Stimulated activated effector memory CD8-positive, alpha-beta T cell treated with anti-CD3 and anti-CD28 coated beads, Interleukin-12 subunit alpha, Interleukin-12 subunit beta, amount 100 ng/mL, for 72 hours (primary cell): ENCODE data around the gene FGF11.

ENCODE experiments used
- ATAC-seq: fragments of 150-1000 bp; cut with Tn5 transposase; 2 replicates; pipeline ENCODE4 v1.10.0; 2021
- DNase-seq, 2 donors: peaks; one replicate each; pipeline ENCODE4 v3.0.0; 2021 to 2022; ENCODE audit warnings: low spot score in 2 of 2
- H3K27ac Mint-ChIP-seq: one replicate; pipeline ENCODE4 v1.8.0; 2022; ENCODE audit warnings: mild to moderate bottlenecking, mixed read lengths
- H3K36me3 Mint-ChIP-seq: one replicate; pipeline ENCODE4 v1.8.0; 2022; ENCODE audit warnings: mild to moderate bottlenecking, mixed read lengths
- H3K4me1 Mint-ChIP-seq: one replicate; pipeline ENCODE4 v1.8.0; 2022; ENCODE audit warnings: mixed read lengths
- H3K4me3 Mint-ChIP-seq: one replicate; pipeline ENCODE4 v1.8.0; 2022; ENCODE audit warnings: mild to moderate bottlenecking, mixed read lengths
- H3K9me3 Mint-ChIP-seq: one replicate; pipeline ENCODE4 v1.8.0; 2022; ENCODE audit warnings: mixed read lengths

Gene FGF11

GRCh38 chr17:7405350-7406234 lies 33.7 kb upstream of the FGF11 start:
- no peak for DNase-seq
- H3K27ac Mint-ChIP-seq, result peak overlapping the region; percentile 84

GRCh38 chr17:7406235-7406825 lies 33.0 kb upstream of the FGF11 start:
- DNase-seq, result no peak
- no peaks in the 10 kb centered on the region for H3K36me3 Mint-ChIP-seq
- H3K27ac Mint-ChIP-seq, result peak overlapping the region; percentile 84
- no peaks in the 10 kb centered on the region for H3K9me3 Mint-ChIP-seq
- peaks cover 28% of the 10 kb centered on the region for H3K4me1 Mint-ChIP-seq
- ATAC-seq, result no peak
- H3K4me3 Mint-ChIP-seq, result peak overlapping the region; percentile 89

More at GRCh38 chr17:7405350-7406234, 33.7 kb upstream of the FGF11 start:
- no peaks in the 10 kb centered on the region for H3K36me3 Mint-ChIP-seq
- no peak for ATAC-seq
- H3K4me1 Mint-ChIP-seq, result peaks cover 28% of the 10 kb centered on the region
- no peaks in the 10 kb centered on the region for H3K9me3 Mint-ChIP-seq
- peak overlapping the region; percentile 89 for H3K4me3 Mint-ChIP-seq

- H3K4me1 Mint-ChIP-seq, result peaks cover 28% of the 10 kb centered on the region
- no peaks in the 10 kb centered on the region for H3K36me3 Mint-ChIP-seq
- no peaks in the 10 kb centered on the region for H3K9me3 Mint-ChIP-seq
- peak overlapping the region; percentile 33 for H3K4me3 Mint-ChIP-seq
- H3K27ac Mint-ChIP-seq, result no peak overlapping the region
- no peak for ATAC-seq
- DNase-seq, result no peak
Measured at GRCh38 chr17:7407082-7407481, 32.2 kb upstream of the FGF11 start.

GRCh38 chr17:7407485-7408251 lies 31.6 kb upstream of the FGF11 start, which contains the start of gene NLGN2:
Gene NLGN2, plus strand, starts transcription at chr17:7407845. Its CDS starts 411 bp downstream, at chr17:7408256.
- no peak for DNase-seq
- peak within 1 kb of the TSS; percentile 89 for H3K4me3 Mint-ChIP-seq

GRCh38 chr17:7408252-7408727 lies 31.0 kb upstream of the FGF11 start:
- Mint-ChIP-seq H3K4me3 (peak overlapping the region; percentile 31), H3K4me1 (peaks cover 29% of the 10 kb centered on the region), H3K27ac (no peak overlapping the region), H3K9me3 (no peaks in the 10 kb centered on the region), H3K36me3 (no peaks in the 10 kb centered on the region)
- no peak for DNase-seq
- no peak for ATAC-seq

More at GRCh38 chr17:7407485-7408251, 31.6 kb upstream of the FGF11 start, which contains the start of gene NLGN2:
- no peaks in the 10 kb centered on the region for H3K36me3 Mint-ChIP-seq
- no peak within 1 kb of the TSS for H3K27ac Mint-ChIP-seq
- no peaks in the 10 kb centered on the region for H3K9me3 Mint-ChIP-seq
- peaks cover 28% of the 10 kb centered on the region for H3K4me1 Mint-ChIP-seq
- no peak for ATAC-seq

GRCh38 chr17:7408863-7409262 lies 30.4 kb upstream of the FGF11 start:
- H3K4me1 Mint-ChIP-seq, result peaks cover 28% of the 10 kb centered on the region
- no peaks in the 10 kb centered on the region for H3K9me3 Mint-ChIP-seq
- no peak overlapping the region for H3K27ac Mint-ChIP-seq
- ATAC-seq (no peak), DNase-seq (no peak)
- no peaks in the 10 kb centered on the region for H3K36me3 Mint-ChIP-seq
- peak overlapping the region; percentile 31 for H3K4me3 Mint-ChIP-seq

- H3K4me3 Mint-ChIP-seq, result no peak overlapping the region
- H3K9me3 Mint-ChIP-seq, result no peaks in the 10 kb centered on the region
- H3K27ac Mint-ChIP-seq, result no peak overlapping the region
- peaks cover 28% of the 10 kb centered on the region for H3K4me1 Mint-ChIP-seq
- ATAC-seq (no peak), DNase-seq (no peak)
- H3K36me3 Mint-ChIP-seq, result no peaks in the 10 kb centered on the region
Measured at GRCh38 chr17:7409716-7410115, 29.6 kb upstream of the FGF11 start.

- DNase-seq, result no peak
- Mint-ChIP-seq H3K36me3 (no peaks in the 10 kb centered on the region), H3K27ac (no peak overlapping the region), H3K4me1 (peaks cover 22% of the 10 kb centered on the region), H3K4me3 (no peak overlapping the region), H3K9me3 (no peaks in the 10 kb centered on the region)
- ATAC-seq, result no peak
Measured at GRCh38 chr17:7410634-7411426, 28.5 kb upstream of the FGF11 start.

- peaks cover 21% of the 10 kb centered on the region for H3K4me1 Mint-ChIP-seq
- no peaks in the 10 kb centered on the region for H3K36me3 Mint-ChIP-seq
- H3K9me3 Mint-ChIP-seq, result no peaks in the 10 kb centered on the region
- H3K27ac Mint-ChIP-seq, result no peak overlapping the region
- ATAC-seq (no peak), DNase-seq (no peak)
- H3K4me3 Mint-ChIP-seq, result no peak overlapping the region
Measured at GRCh38 chr17:7411427-7411750, 27.9 kb upstream of the FGF11 start.

- Mint-ChIP-seq H3K9me3 (no peaks in the 10 kb centered on the region), H3K27ac (peak overlapping the region; percentile 21), H3K36me3 (no peaks in the 10 kb centered on the region), H3K4me1 (peaks cover 20% of the 10 kb centered on the region), H3K4me3 (no peak overlapping the region)
- no peak for DNase-seq
- no peak for ATAC-seq
Measured at GRCh38 chr17:7413346-7413985, 25.8 kb upstream of the FGF11 start.

GRCh38 chr17:7414837-7415236 lies 24.5 kb upstream of the FGF11 start:
- no peak overlapping the region for H3K27ac Mint-ChIP-seq

GRCh38 chr17:7415784-7416183 lies 23.5 kb upstream of the FGF11 start:
- no peak for ATAC-seq

More at GRCh38 chr17:7414837-7415236, 24.5 kb upstream of the FGF11 start:
- ATAC-seq (no peak), DNase-seq (no peak)
- Mint-ChIP-seq H3K4me3 (no peak overlapping the region), H3K36me3 (no peaks in the 10 kb centered on the region), H3K4me1 (peaks cover 14% of the 10 kb centered on the region), H3K9me3 (no peaks in the 10 kb centered on the region)

GRCh38 chr17:7416323-7416722 lies 23.0 kb upstream of the FGF11 start:
- peaks cover 14% of the 10 kb centered on the region for H3K4me1 Mint-ChIP-seq
- no peaks in the 10 kb centered on the region for H3K36me3 Mint-ChIP-seq
- no peak overlapping the region for H3K4me3 Mint-ChIP-seq
- ATAC-seq, result no peak
- H3K9me3 Mint-ChIP-seq, result no peaks in the 10 kb centered on the region
- no peak for DNase-seq
- H3K27ac Mint-ChIP-seq, result peak overlapping the region; percentile 51

More at GRCh38 chr17:7415784-7416183, 23.5 kb upstream of the FGF11 start:
- H3K36me3 Mint-ChIP-seq, result no peaks in the 10 kb centered on the region
- H3K4me1 Mint-ChIP-seq, result peaks cover 14% of the 10 kb centered on the region
- H3K4me3 Mint-ChIP-seq, result no peak overlapping the region
- no peak for DNase-seq
- no peaks in the 10 kb centered on the region for H3K9me3 Mint-ChIP-seq
- no peak overlapping the region for H3K27ac Mint-ChIP-seq

- H3K4me1 Mint-ChIP-seq, result peaks cover 14% of the 10 kb centered on the region
- no peaks in the 10 kb centered on the region for H3K36me3 Mint-ChIP-seq
- DNase-seq, result no peak
- H3K27ac Mint-ChIP-seq, result peak overlapping the region; percentile 51
- no peaks in the 10 kb centered on the region for H3K9me3 Mint-ChIP-seq
- no peak overlapping the region for H3K4me3 Mint-ChIP-seq
- no peak for ATAC-seq
Measured at GRCh38 chr17:7417056-7417655, 22.2 kb upstream of the FGF11 start.
